H9 (cell line): Measurements from ENCODE around the gene HIPK2. TPM values are rescaled to one million over a fixed set of nuclear protein-coding genes. Genes with fewer than 3 reads are reported as not detected.

Experiments used
- DNase-seq: peaks from one replicate; pipeline ENCODE4 v3.0.0-alpha.2; 2017
- H2AFZ ChIP-seq: one replicate; pipeline ENCODE4 v1.6.1; 2013; ENCODE audit warnings: mild to moderate bottlenecking, low read length, control low read depth, moderate library complexity
- H2AK5ac ChIP-seq: 2 replicates; pipeline ENCODE4 v1.6.1; 2013; ENCODE audit warnings: low read length, control low read depth, mixed read lengths; ENCODE audit not compliant: insufficient read length
- H2BK120ac ChIP-seq: one replicate; pipeline ENCODE4 v1.6.1; 2013; ENCODE audit warnings: low read depth, mild to moderate bottlenecking, low read length, control low read depth, inconsistent platforms; ENCODE audit not compliant: poor library complexity, severe bottlenecking
- H2BK12ac ChIP-seq: 2 replicates; pipeline ENCODE4 v1.6.1; 2013; ENCODE audit warnings: low read length, control low read depth, mixed read lengths, low read depth; ENCODE audit not compliant: insufficient read length
- H2BK15ac ChIP-seq: 2 replicates; pipeline ENCODE4 v1.6.1; 2013; ENCODE audit warnings: low read depth, low read length, control low read depth
- H2BK20ac ChIP-seq: one replicate; pipeline ENCODE4 v1.6.1; 2013; ENCODE audit warnings: low read depth, mild to moderate bottlenecking, low read length, control low read depth, inconsistent platforms; ENCODE audit not compliant: poor library complexity, severe bottlenecking
- H2BK5ac ChIP-seq: 2 replicates; pipeline ENCODE4 v1.6.1; 2013; ENCODE audit warnings: low read length, control low read depth, mixed read lengths; ENCODE audit not compliant: insufficient read length
- H3K14ac ChIP-seq: 2 replicates; pipeline ENCODE4 v1.6.1; 2013; ENCODE audit warnings: low read length, control low read depth; ENCODE audit not compliant: insufficient read depth
- H3K18ac ChIP-seq: 2 replicates; pipeline ENCODE4 v1.6.1; 2013; ENCODE audit warnings: low read depth, mild to moderate bottlenecking, mixed read lengths, low read length, control low read depth; ENCODE audit not compliant: insufficient read length
- H3K23ac ChIP-seq: 2 replicates; pipeline ENCODE4 v1.6.1; 2013; ENCODE audit warnings: low read length, control low read depth, mixed read lengths, low read depth; ENCODE audit not compliant: insufficient read length
- H3K23me2 ChIP-seq: 2 replicates; pipeline ENCODE4 v1.6.1; 2013; ENCODE audit warnings: low read depth, mild to moderate bottlenecking, mixed read lengths, low read length, control low read depth; ENCODE audit not compliant: insufficient read length, poor library complexity, severe bottlenecking
- H3K27ac ChIP-seq: 2 replicates; pipeline ENCODE4 v1.5.1; 2013; ENCODE audit warnings: low read length, control low read depth, mixed read lengths, low read depth; ENCODE audit not compliant: insufficient read length
- H3K27me3 ChIP-seq: 2 replicates; pipeline ENCODE4 v1.6.1; 2013; ENCODE audit warnings: low read length, control low read depth, inconsistent platforms; ENCODE audit not compliant: insufficient read depth
- H3K4ac ChIP-seq: 2 replicates; pipeline ENCODE4 v1.6.1; 2013; ENCODE audit warnings: low read depth, mild to moderate bottlenecking, control low read depth, inconsistent platforms, low read length, moderate library complexity
- H3K4me1 ChIP-seq: 2 replicates; pipeline ENCODE4 v1.6.1; 2013; ENCODE audit warnings: low read length, control low read depth, inconsistent platforms; ENCODE audit not compliant: insufficient read depth
- H3K4me2 ChIP-seq: 2 replicates; pipeline ENCODE4 v1.6.1; 2013; ENCODE audit warnings: low read length, control low read depth, mixed read lengths; ENCODE audit not compliant: insufficient read length, insufficient read depth
- H3K56ac ChIP-seq: 2 replicates; pipeline ENCODE4 v1.6.1; 2013; ENCODE audit warnings: low read depth, mild to moderate bottlenecking, mixed read lengths, low read length, control low read depth; ENCODE audit not compliant: insufficient read length
- H3K79me1 ChIP-seq: 2 replicates; pipeline ENCODE4 v1.6.1; 2013; ENCODE audit warnings: low read depth, mild to moderate bottlenecking, moderate library complexity, low read length, control low read depth, inconsistent platforms; ENCODE audit not compliant: insufficient read depth, poor library complexity, severe bottlenecking
- H3K79me2 ChIP-seq: 2 replicates; pipeline ENCODE4 v1.6.1; 2013; ENCODE audit warnings: low read length, control low read depth, inconsistent platforms; ENCODE audit not compliant: insufficient read depth
- H3K9ac ChIP-seq: 2 replicates; pipeline ENCODE4 v1.6.1; 2013; ENCODE audit warnings: low read length, control low read depth, mixed read lengths; ENCODE audit not compliant: insufficient read length; ENCODE audit errors: extremely low read depth
- H3K9me3 ChIP-seq: one replicate; pipeline ENCODE4 v1.6.1; 2013; ENCODE audit warnings: low read depth, low read length, inconsistent platforms; ENCODE audit not compliant: control insufficient read depth
- H3T11ph ChIP-seq: one replicate; pipeline ENCODE4 v1.6.1; 2013; ENCODE audit warnings: mild to moderate bottlenecking, low read length, control low read depth, inconsistent platforms
- H4K20me1 ChIP-seq: one replicate; pipeline ENCODE4 v1.6.1; 2013; ENCODE audit not compliant: control insufficient read depth, insufficient read length, insufficient read depth
- H4K5ac ChIP-seq: 2 replicates; pipeline ENCODE4 v1.6.1; 2013; ENCODE audit warnings: low read depth, mild to moderate bottlenecking, mixed read lengths, low read length, control low read depth; ENCODE audit not compliant: insufficient read length
- H4K8ac ChIP-seq: replicated peaks from 2 replicates; pipeline ENCODE4 v1.6.1; 2013; ENCODE audit warnings: low read length, control low read depth, mixed read lengths, low read depth; ENCODE audit not compliant: insufficient read length
- H4K91ac ChIP-seq: 2 replicates; pipeline ENCODE4 v1.6.1; 2013; ENCODE audit warnings: low read depth, mild to moderate bottlenecking, moderate library complexity, mixed read lengths, low read length, control low read depth; ENCODE audit not compliant: insufficient read length
- H3K27ac Mint-ChIP-seq, 3 experiments: 2 replicates in 2 of 3; 3 replicates in 1 of 3; pipeline ENCODE4 v1.8.0; 2020 to 2021; ENCODE audit warnings: mixed read lengths in 3 of 3, mild to moderate bottlenecking in 1 of 3, moderate library complexity in 1 of 3
- H3K27me3 Mint-ChIP-seq: 2 replicates; pipeline ENCODE4 v1.8.0; 2021; ENCODE audit warnings: low read depth, mild to moderate bottlenecking, moderate library complexity, mixed read lengths
- H3K36me3 Mint-ChIP-seq, 3 experiments: 2 replicates in 2 of 3; 3 replicates in 1 of 3; pipeline ENCODE4 v1.8.0; 2020 to 2021; ENCODE audit warnings: low read depth in 3 of 3, mixed read lengths in 3 of 3; ENCODE audit not compliant: insufficient read depth in 1 of 3
- H3K4me1 Mint-ChIP-seq, 2 experiments: 2 replicates each; pipeline ENCODE4 v1.8.0; 2020; ENCODE audit warnings: mixed read lengths in 2 of 2
- H3K4me3 Mint-ChIP-seq, 2 experiments: 2 replicates in 1 of 2; 3 replicates in 1 of 2; pipeline ENCODE4 v1.8.0; 2020 to 2021; ENCODE audit warnings: mild to moderate bottlenecking in 2 of 2, mixed read lengths in 2 of 2, moderate library complexity in 1 of 2
- H3K9me3 Mint-ChIP-seq, 2 experiments: 2 replicates in 1 of 2; 3 replicates in 1 of 2; pipeline ENCODE4 v1.8.0; 2020; ENCODE audit warnings: mild to moderate bottlenecking in 2 of 2, mixed read lengths in 2 of 2, moderate library complexity in 1 of 2
- CTCF ChIP-seq: fragments of 200-600 bp; sonication (generic); conservative IDR thresholded peaks from 3 replicates; pipeline ENCODE4 v1.8.0; 2021; ENCODE audit warnings: antibody characterized with exemption, mild to moderate bottlenecking
- WGBS: extraction: QIAGEN DNeasy Blood & Tissue Kit; methylation state at CpG from one replicate; pipeline ENCODE4 v1.1.7; 2013; ENCODE audit warnings: missing lambda C conversion rate, low lambda C conversion rate, mixed read lengths; ENCODE audit not compliant: insufficient read length; ENCODE audit errors: extremely low coverage; 5-methylcytosine and 5-hydroxymethylcytosine counted together
- total RNA-seq: library from RNA; stranded (reverse); gene quantifications from 2 replicates; pipeline ENCODE4 v1.2.1, GENCODE V29; 2021

Gene HIPK2
- total RNA-seq, 1 experiment from 2014 or later, result 21.9 TPM

GRCh38 chr7:139648941-139649425, 128.8 kb downstream of the HIPK2 start:
- Histone ChIP-seq H3K23ac (no peak overlapping the region), H2BK15ac (no peak overlapping the region), H3K4me1 (no peaks in the 10 kb centered on the region), H3K18ac (no peak overlapping the region), H4K20me1 (no peaks in the 10 kb centered on the region), H2AK5ac (no peak overlapping the region), H2AFZ (no peak overlapping the region), H2BK5ac (no peak overlapping the region), H3K27ac (no peak overlapping the region), H4K5ac (no peak overlapping the region), H4K8ac (no peak overlapping the region), H3K23me2 (no peaks in the 10 kb centered on the region), H2BK120ac (no peak overlapping the region), H3K14ac (no peak overlapping the region), H3K79me1 (no peaks in the 10 kb centered on the region), H2BK12ac (no peak overlapping the region), H3T11ph (no peak overlapping the region), H4K91ac (no peak overlapping the region), H3K9ac (no peak overlapping the region), H3K9me3 (no peaks in the 10 kb centered on the region), H3K4me2 (no peak overlapping the region), H3K56ac (no peak overlapping the region), H3K27me3 (no peaks in the 10 kb centered on the region), H3K4ac (no peak overlapping the region), H2BK20ac (no peak overlapping the region), H3K79me2 (no peaks in the 10 kb centered on the region)
- H3K27me3 Mint-ChIP-seq, result no peaks in the 10 kb centered on the region
- no peak overlapping the region for H3K4me3 Mint-ChIP-seq
- TF ChIP-seq CTCF, result no peak
- peaks cover 36 to 44% of the 10 kb centered on the region in 2 experiments for H3K4me1 Mint-ChIP-seq
- no peaks in the 10 kb centered on the region for H3K9me3 Mint-ChIP-seq
- no peak for DNase-seq
- H3K36me3 Mint-ChIP-seq, result no peaks in the 10 kb centered on the region
- no CpG with 5 or more reads among the region's 14 CpGs for WGBS
- peak overlapping the region in 1 of 3 experiments; percentile 45; a peak in 1 of 7 replicates for H3K27ac Mint-ChIP-seq
